Measurements from ENCODE around the gene KIAA0319L.

DNA sequence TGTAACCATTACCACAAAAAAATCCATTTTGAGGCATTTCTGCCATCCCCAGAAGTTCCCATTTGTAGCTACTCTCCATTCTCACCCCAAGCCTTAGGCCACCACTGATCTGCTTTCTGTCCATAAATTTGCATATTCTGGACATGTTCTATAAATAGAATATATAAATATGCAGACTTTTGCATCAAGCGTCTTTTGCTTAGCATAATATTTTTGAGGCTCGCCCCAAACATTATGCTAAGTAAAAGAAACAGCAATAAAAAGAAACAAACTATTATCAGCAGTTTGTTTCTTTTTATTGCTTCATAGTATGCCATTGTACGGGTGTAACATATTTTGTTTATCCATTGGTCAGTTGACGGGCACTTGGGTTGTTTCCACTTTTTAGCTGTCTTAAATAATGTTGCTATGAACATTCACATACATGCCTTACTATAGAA lies 23.8 kb upstream of the KIAA0319L start:
- TF ChIP-seq CTCF (conservative IDR thresholded peaks at IDR 0.05; ENCODE audit: low read depth in 2 of 2) (no peak), EZH2 (IDR thresholded peaks at IDR 0.05; ENCODE audit: low read depth, unreplicated experiment) (no peak), POLR2AphosphoS5 (IDR thresholded peaks at IDR 0.05; ENCODE audit: low read depth) (no peak), ZNF114 (CRISPR knock-in tag; IDR thresholded peaks at IDR 0.05) (no peak), EZH2phosphoT487 (IDR thresholded peaks at IDR 0.05; ENCODE audit: unreplicated experiment) (no peak), STAT1 (IDR thresholded peaks at IDR 0.05; ENCODE audit: unreplicated experiment) (no peak), REST (IDR thresholded peaks at IDR 0.05; ENCODE audit: unreplicated experiment) (no peak), ZNF462 (CRISPR knock-in tag; IDR thresholded peaks at IDR 0.05) (no peak)

All from GM23338 (cell line).